Fibroblast of lung (primary cell): ENCODE results near the gene ETFB. TPM values are rescaled to one million over a fixed set of nuclear protein-coding genes. Genes with fewer than 3 reads are reported as not detected.

Experiments used
- DNase-seq, 2 donors: peaks; one replicate each; pipeline versions ENCODE4 v3.0.0 to v3.0.0-alpha.2; 2010; ENCODE audit warnings: low read depth in 2 of 2
- H2AFZ ChIP-seq: 2 replicates; pipeline ENCODE4 v1.5.1; 2012; ENCODE audit warnings: low read length, control low read depth, inconsistent platforms
- H3K27ac ChIP-seq: 2 replicates; pipeline ENCODE4 v1.5.1; 2011; ENCODE audit warnings: low read length, control low read depth; ENCODE audit not compliant: insufficient read depth
- H3K27me3 ChIP-seq: 2 replicates; pipeline ENCODE4 v1.5.1; 2011; ENCODE audit warnings: mild to moderate bottlenecking, low read length; ENCODE audit not compliant: control insufficient read depth, insufficient read depth
- H3K36me3 ChIP-seq: 2 replicates; pipeline ENCODE4 v1.5.1; 2011; ENCODE audit warnings: low read length; ENCODE audit not compliant: control insufficient read depth, insufficient read depth
- H3K4me1 ChIP-seq: 2 replicates; pipeline ENCODE4 v1.5.1; 2011; ENCODE audit warnings: low read length; ENCODE audit not compliant: control insufficient read depth, insufficient read depth; ENCODE audit errors: extremely low read depth
- H3K4me2 ChIP-seq: 2 replicates; pipeline ENCODE4 v1.5.1; 2011; ENCODE audit warnings: low read length, control low read depth; ENCODE audit not compliant: insufficient read depth; ENCODE audit errors: extremely low read depth
- H3K4me3 ChIP-seq, 4 experiments: fragments of 200-600 bp in 1 of 4; sonication (generic) in 1 of 4; replicated peaks in 1 of 4; 2 replicates each; pipeline ENCODE4 v1.5.1; 2011 to 2016; ENCODE audit warnings: low read length in 4 of 4, low read depth in 3 of 4, mild to moderate bottlenecking in 3 of 4, control low read depth in 2 of 4, inconsistent platforms in 1 of 4, mixed read lengths in 1 of 4; ENCODE audit not compliant: insufficient read depth in 1 of 4; ENCODE audit errors: control extremely low read depth in 1 of 4
- H3K79me2 ChIP-seq: 2 replicates; pipeline ENCODE4 v1.5.1; 2012; ENCODE audit warnings: mild to moderate bottlenecking, low read length, inconsistent platforms; ENCODE audit not compliant: control insufficient read depth, insufficient read depth
- H3K9ac ChIP-seq: 2 replicates; pipeline ENCODE4 v1.5.1; 2011; ENCODE audit warnings: mild to moderate bottlenecking, low read length, control low read depth; ENCODE audit not compliant: insufficient read depth
- H3K9me3 ChIP-seq: 2 replicates; pipeline ENCODE4 v1.5.1; 2012; ENCODE audit warnings: low read depth, low read length; ENCODE audit not compliant: control insufficient read depth, insufficient read depth
- H4K20me1 ChIP-seq: 2 replicates; pipeline ENCODE4 v1.5.1; 2011; ENCODE audit warnings: low read length; ENCODE audit not compliant: control insufficient read depth, insufficient read depth; ENCODE audit errors: extremely low read depth
- CTCF ChIP-seq, 2 donors: IDR thresholded peaks in 1 of 2; conservative IDR thresholded peaks in 1 of 2; 1 replicate in 1 of 2; 2 replicates in 1 of 2; pipeline ENCODE4 v1.5.1; 2011 to 2012; ENCODE audit warnings: low read length in 2 of 2, control low read depth in 1 of 2, inconsistent platforms in 1 of 2, low read depth in 1 of 2, mild to moderate bottlenecking in 1 of 2
- EZH2 ChIP-seq: IDR thresholded peaks from 2 replicates; pipeline ENCODE4 v1.5.1; 2012; ENCODE audit warnings: low read length, control low read depth, mild to moderate bottlenecking; ENCODE audit errors: missing control alignments
- polyA plus RNA-seq, 2 donors: library from polyadenylated mRNA; depleted of rRNA in 1 of 2; stranded (reverse) in 1 of 2; unstranded in 1 of 2; fragments of >200 nt; gene quantifications; 2 replicates each; pipeline ENCODE4 v1.2.1, GENCODE V29; 2011 to 2012; ENCODE audit warnings: missing spikeins in 1 of 2
- total RNA-seq: library from RNA; depleted of rRNA; stranded (reverse); fragments of >200 nt; gene quantifications from 2 replicates; pipeline ENCODE4 v1.2.1, GENCODE V29; 2014

Gene ETFB
- total and polyA plus RNA-seq, 2 donors (not counting 1 experiment from before 2014, with no cell fraction given) = 84.4 to 123 TPM

DNA sequence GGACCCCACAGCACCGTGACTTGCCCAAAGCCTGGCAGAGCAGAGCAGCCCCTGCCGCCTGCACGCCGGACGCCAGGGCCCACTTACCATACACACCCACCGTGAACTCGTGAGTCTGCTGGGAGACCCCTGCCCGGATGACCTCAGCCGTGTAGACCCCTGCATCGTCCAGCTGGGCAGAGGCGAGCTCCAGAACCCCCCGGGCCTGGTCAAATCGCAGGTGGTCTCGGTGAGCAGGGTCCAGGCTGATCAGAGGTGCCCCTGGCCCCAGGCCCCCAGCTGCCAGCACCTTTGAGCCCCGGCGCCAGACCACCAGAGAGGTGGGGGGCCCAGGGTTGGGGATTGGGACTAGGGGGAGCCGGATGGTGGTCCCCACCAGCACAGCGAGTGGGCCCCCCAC lies 25.1 kb downstream of the ETFB start:
- Histone ChIP-seq H3K4me1 (peaks cover 6% of the 10 kb centered on the region), H3K27ac (no peak overlapping the region), H3K9me3 (no peaks in the 10 kb centered on the region), H3K9ac (no peak overlapping the region), H3K79me2 (no peaks in the 10 kb centered on the region), H3K4me2 (no peak overlapping the region), H3K36me3 (no peaks in the 10 kb centered on the region), H4K20me1 (no peaks in the 10 kb centered on the region), H3K4me3 (no peak overlapping the region), H3K27me3 (no peaks in the 10 kb centered on the region), H2AFZ (no peak overlapping the region)
- TF ChIP-seq EZH2 = no peak
- TF ChIP-seq CTCF (conservative IDR thresholded peaks at IDR 0.05 in 1 of 2, IDR thresholded peaks at IDR 0.05 in 1 of 2; ENCODE audit: low read depth in 1 of 2, low read length in 2 of 2) = no peak
- no peak for DNase-seq

GRCh38 chr19:51339687-51340656 lies 26.2 kb downstream of the ETFB start:
- Histone ChIP-seq H3K27me3 (no peaks in the 10 kb centered on the region), H3K4me2 (peak overlapping the region; percentile 95), H3K4me1 (peaks cover 6% of the 10 kb centered on the region), H2AFZ (peak overlapping the region; percentile 82), H3K4me3 (peak overlapping the region; percentile 51 to 79 (median 68)), H3K27ac (peak overlapping the region; percentile 0), H4K20me1 (no peaks in the 10 kb centered on the region), H3K9me3 (no peaks in the 10 kb centered on the region), H3K36me3 (no peaks in the 10 kb centered on the region), H3K79me2 (no peaks in the 10 kb centered on the region), H3K9ac (peak overlapping the region; percentile 65)
- TF ChIP-seq EZH2 = no peak
- TF ChIP-seq CTCF (conservative IDR thresholded peaks at IDR 0.05 in 1 of 2, IDR thresholded peaks at IDR 0.05 in 1 of 2; ENCODE audit: low read depth in 1 of 2, low read length in 2 of 2) = peak in 1 of 2 donors; percentile 11
- DNase-seq = peak; percentile 94 to 96

GRCh38 chr19:51339313-51339686 lies 26.9 kb downstream of the ETFB start:
- H3K27ac ChIP-seq = peak overlapping the region; percentile 45
- peak overlapping the region; percentile 82 for H2AFZ ChIP-seq
- no peak for DNase-seq
- peaks cover 6% of the 10 kb centered on the region for H3K4me1 ChIP-seq
- no peaks in the 10 kb centered on the region for H3K27me3 ChIP-seq
- H3K9ac ChIP-seq = peak overlapping the region; percentile 20
- no peaks in the 10 kb centered on the region for H3K36me3 ChIP-seq
- H4K20me1 ChIP-seq = no peaks in the 10 kb centered on the region
- TF ChIP-seq EZH2 = no peak
- peak; percentile 15 to 20 for TF ChIP-seq CTCF (conservative IDR thresholded peaks at IDR 0.05 in 1 of 2, IDR thresholded peaks at IDR 0.05 in 1 of 2; ENCODE audit: low read depth in 1 of 2, low read length in 2 of 2)
- no peaks in the 10 kb centered on the region for H3K9me3 ChIP-seq
- H3K4me2 ChIP-seq = peak overlapping the region; percentile 95
- peak overlapping the region; percentile 41 to 79 (median 68) for H3K4me3 ChIP-seq
- no peaks in the 10 kb centered on the region for H3K79me2 ChIP-seq
